Choroid plexus epithelial cell (primary cell): Measurements from ENCODE around the gene TP63.

Experiments
- DNase-seq: peaks from one replicate; pipeline ENCODE4 v3.0.0-alpha.2; 2010; ENCODE audit warnings: low read depth
- H3K4me3 ChIP-seq: 2 replicates; pipeline ENCODE4 v1.5.1; 2011; ENCODE audit warnings: low read depth, mild to moderate bottlenecking, control low read depth, low read length, moderate library complexity
- TF ChIP-seq, protein P1 (sequence below): conservative IDR thresholded peaks from 2 replicates; pipeline ENCODE4 v1.5.1; 2011; ENCODE audit warnings: low read depth, mild to moderate bottlenecking, control low read depth, inconsistent platforms, low read length, moderate library complexity

TP63 gene

GRCh38 chr3:189833266-189833665 lies 202.1 kb downstream of the TP63 start:
- TF ChIP-seq, protein P1, sequence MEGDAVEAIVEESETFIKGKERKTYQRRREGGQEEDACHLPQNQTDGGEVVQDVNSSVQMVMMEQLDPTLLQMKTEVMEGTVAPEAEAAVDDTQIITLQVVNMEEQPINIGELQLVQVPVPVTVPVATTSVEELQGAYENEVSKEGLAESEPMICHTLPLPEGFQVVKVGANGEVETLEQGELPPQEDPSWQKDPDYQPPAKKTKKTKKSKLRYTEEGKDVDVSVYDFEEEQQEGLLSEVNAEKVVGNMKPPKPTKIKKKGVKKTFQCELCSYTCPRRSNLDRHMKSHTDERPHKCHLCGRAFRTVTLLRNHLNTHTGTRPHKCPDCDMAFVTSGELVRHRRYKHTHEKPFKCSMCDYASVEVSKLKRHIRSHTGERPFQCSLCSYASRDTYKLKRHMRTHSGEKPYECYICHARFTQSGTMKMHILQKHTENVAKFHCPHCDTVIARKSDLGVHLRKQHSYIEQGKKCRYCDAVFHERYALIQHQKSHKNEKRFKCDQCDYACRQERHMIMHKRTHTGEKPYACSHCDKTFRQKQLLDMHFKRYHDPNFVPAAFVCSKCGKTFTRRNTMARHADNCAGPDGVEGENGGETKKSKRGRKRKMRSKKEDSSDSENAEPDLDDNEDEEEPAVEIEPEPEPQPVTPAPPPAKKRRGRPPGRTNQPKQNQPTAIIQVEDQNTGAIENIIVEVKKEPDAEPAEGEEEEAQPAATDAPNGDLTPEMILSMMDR, result no peak
- no peak for DNase-seq

GRCh38 chr3:189833996-189834395 lies 202.8 kb downstream of the TP63 start:
- no peak for DNase-seq
- TF ChIP-seq, protein P1, result no peak
- no peak overlapping the region for H3K4me3 ChIP-seq

More at GRCh38 chr3:189833266-189833665, 202.1 kb downstream of the TP63 start:
- no peak overlapping the region for H3K4me3 ChIP-seq

DNA sequence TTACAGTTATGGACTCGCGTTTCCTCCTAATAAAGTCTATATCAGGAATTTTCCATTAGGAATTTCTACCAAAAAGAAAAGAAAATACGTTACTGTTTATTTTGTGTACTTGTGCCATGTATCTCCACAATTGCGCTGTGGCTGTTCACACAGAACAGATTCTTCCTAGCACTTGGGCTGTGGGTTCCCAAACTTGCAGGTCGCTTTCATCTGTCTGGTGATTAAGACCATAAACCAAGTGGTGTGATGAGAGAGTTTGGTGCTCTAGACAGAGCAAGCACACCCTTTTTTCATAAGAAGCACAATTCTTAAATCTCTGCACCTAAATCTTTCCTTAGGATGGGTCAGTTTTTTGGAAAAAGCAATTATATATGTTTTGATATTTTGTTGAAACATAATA lies 203.3 kb downstream of the TP63 start:
- H3K4me3 ChIP-seq, result no peak overlapping the region
- TF ChIP-seq, protein P1, result no peak
- no peak for DNase-seq

- TF ChIP-seq, protein P1, result no peak
- H3K4me3 ChIP-seq, result no peak overlapping the region
- no peak for DNase-seq
These were observed 205.6 kb downstream of the TP63 start for GRCh38 chr3:189836795-189837194.

DNA sequence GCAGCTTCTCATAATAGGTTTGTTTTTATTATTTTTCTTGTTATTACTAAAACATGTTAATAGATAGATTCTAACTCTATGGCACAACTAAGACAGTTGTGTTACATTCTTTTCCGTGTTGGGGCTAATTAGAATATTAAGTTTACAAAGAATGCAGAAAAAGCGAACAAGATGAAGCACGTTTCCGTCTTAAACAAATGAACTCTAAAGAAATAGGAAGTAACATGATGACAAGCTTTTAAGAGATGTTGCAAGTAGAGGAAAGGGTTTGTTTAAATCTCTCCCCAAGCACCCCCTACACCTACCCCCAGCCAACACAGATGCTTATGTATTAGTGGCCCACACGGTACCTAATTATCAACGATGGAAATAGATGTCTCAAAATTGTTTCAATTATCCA lies 207.1 kb downstream of the TP63 start:
- TF ChIP-seq, protein P1, result no peak
- no peak overlapping the region for H3K4me3 ChIP-seq
- no peak for DNase-seq

GRCh38 chr3:189839576-189839975 lies 208.4 kb downstream of the TP63 start:
- peak; percentile 76 for DNase-seq
- H3K4me3 ChIP-seq, result no peak overlapping the region
- TF ChIP-seq, protein P1, result no peak

DNA sequence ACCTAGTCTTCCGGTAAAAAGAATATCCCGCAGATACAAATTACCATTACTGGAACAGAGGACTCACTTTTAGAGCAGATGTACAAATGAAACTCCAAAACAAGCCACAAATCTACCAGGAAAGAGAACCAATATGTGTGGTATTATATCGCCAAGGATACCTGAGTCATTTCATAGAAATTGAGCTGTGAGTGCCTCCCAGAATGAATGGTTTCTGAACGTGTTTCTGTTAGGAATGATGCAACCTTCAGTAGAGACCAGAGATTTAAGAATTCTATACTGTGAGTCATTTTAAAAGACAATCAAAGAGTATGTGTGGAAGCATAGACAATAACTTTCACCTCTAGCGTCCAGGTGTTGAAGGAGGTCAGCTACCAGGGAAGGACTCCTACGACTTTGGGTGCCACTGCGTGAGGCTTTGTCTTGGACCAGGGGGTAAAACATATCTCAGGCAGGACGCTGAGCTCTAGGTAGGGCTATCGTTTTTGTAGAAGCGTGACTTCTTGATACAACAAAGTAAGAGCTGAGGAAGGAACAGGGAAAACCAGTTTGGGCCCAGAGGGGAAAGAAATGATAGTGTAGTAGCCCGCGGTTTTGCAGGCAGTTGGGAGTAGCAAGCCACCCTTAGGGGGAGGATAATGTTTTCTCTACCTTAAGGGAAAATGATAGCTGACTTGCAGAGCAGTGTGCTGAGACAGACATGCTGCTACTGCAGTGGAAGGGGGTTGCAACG lies 210.4 kb downstream of the TP63 start:
- TF ChIP-seq, protein P1, result no peak
- DNase-seq, result peak; percentile 36
- H3K4me3 ChIP-seq, result no peak overlapping the region
